IMR-90 (cell line): ENCODE data around the gene MED12. TPM values are rescaled to one million over a fixed set of nuclear protein-coding genes. Genes with fewer than 3 reads are reported as not detected.

ENCODE experiments used
- ATAC-seq: fragments of 200-7000 bp; cut with Tn5 transposase; 2 replicates; pipeline ENCODE4 v1.9.1; 2020; ENCODE audit warnings: low read depth, mild to moderate bottlenecking, moderate library complexity
- BruUV-seq: library from RNA; stranded (reverse); fragments of 400-500 nt; replicated peaks from 2 replicates; lab custom pipeline; 2021; lab: Mats Ljungman, UMichigan
- CTCF ChIA-PET: fragments of 300-600 bp; formaldehyde crosslinking; extraction: SDS; loops from one replicate; lab custom pipeline; 2021; ENCODE audit warnings: antibody characterized with exemption; lab: Yijun Ruan, JAX
- POLR2A ChIA-PET: fragments of 300-600 bp; sonication (Branson Sonifier 250); formaldehyde crosslinking; loops from one replicate; lab custom pipeline; 2022; ENCODE audit warnings: antibody characterized with exemption; ENCODE audit not compliant: unreplicated experiment; lab: Charles Lee
- DNase-seq: peaks from one replicate; pipeline ENCODE4 v3.0.0; 2013
- H2AFZ ChIP-seq: replicated peaks from 2 replicates; pipeline ENCODE3; 2013; ENCODE audit warnings: low read length, mild to moderate bottlenecking; ENCODE audit not compliant: poor library complexity
- H2AK5ac ChIP-seq: 2 replicates; pipeline ENCODE4 v1.6.1; 2013; ENCODE audit warnings: low read depth, low read length, inconsistent platforms
- H2AK9ac ChIP-seq: replicated peaks from 2 replicates; pipeline ENCODE3; 2013; ENCODE audit warnings: mild to moderate bottlenecking, low read depth, low read length, moderate library complexity; ENCODE audit not compliant: poor library complexity
- H2BK120ac ChIP-seq: 2 replicates; pipeline ENCODE4 v1.6.1; 2013; ENCODE audit warnings: low read depth, low read length, inconsistent platforms
- H2BK15ac ChIP-seq: 3 replicates; pipeline ENCODE4 v1.6.1; 2013; ENCODE audit warnings: low read depth, low read length, inconsistent platforms
- H2BK20ac ChIP-seq: 2 replicates; pipeline ENCODE4 v1.6.1; 2013; ENCODE audit warnings: low read depth, mild to moderate bottlenecking, inconsistent platforms, low read length, moderate library complexity
- H2BK5ac ChIP-seq: 2 replicates; pipeline ENCODE4 v1.6.1; 2013; ENCODE audit warnings: mild to moderate bottlenecking, low read depth, low read length, inconsistent platforms; ENCODE audit not compliant: poor library complexity, severe bottlenecking
- H3K14ac ChIP-seq: replicated peaks from 2 replicates; pipeline ENCODE4 v1.6.1; 2013; ENCODE audit warnings: low read depth, low read length, inconsistent platforms
- H3K18ac ChIP-seq: 2 replicates; pipeline ENCODE4 v1.6.1; 2013; ENCODE audit warnings: low read depth, low read length, control low read depth
- H3K23ac ChIP-seq: 2 replicates; pipeline ENCODE4 v1.6.1; 2013; ENCODE audit warnings: low read depth, low read length, inconsistent platforms
- H3K27ac ChIP-seq: 2 replicates; pipeline ENCODE4 v1.5.1; 2013; ENCODE audit warnings: mild to moderate bottlenecking, control low read depth, low read length; ENCODE audit not compliant: insufficient read depth
- H3K27me3 ChIP-seq: 2 replicates; pipeline ENCODE4 v1.6.1; 2013; ENCODE audit warnings: low read length; ENCODE audit not compliant: control insufficient read depth, insufficient read depth
- H3K36me3 ChIP-seq: 2 replicates; pipeline ENCODE4 v1.6.1; 2013; ENCODE audit warnings: low read length, mixed read lengths; ENCODE audit not compliant: control insufficient read depth, insufficient read depth
- H3K4ac ChIP-seq: 2 replicates; pipeline ENCODE4 v1.6.1; 2013; ENCODE audit warnings: low read depth, low read length, inconsistent platforms
- H3K4me1 ChIP-seq: 2 replicates; pipeline ENCODE4 v1.6.1; 2013; ENCODE audit warnings: low read length, mixed read lengths; ENCODE audit not compliant: control insufficient read depth, insufficient read depth
- H3K4me2 ChIP-seq: 2 replicates; pipeline ENCODE4 v1.6.1; 2013; ENCODE audit warnings: low read depth, mild to moderate bottlenecking, control low read depth, low read length, moderate library complexity
- H3K4me3 ChIP-seq: 2 replicates; pipeline ENCODE4 v1.5.1; 2013; ENCODE audit warnings: low read depth, mild to moderate bottlenecking, control low read depth, low read length, moderate library complexity; ENCODE audit not compliant: insufficient read depth
- H3K56ac ChIP-seq: 2 replicates; pipeline ENCODE4 v1.6.1; 2013; ENCODE audit warnings: low read length, inconsistent platforms; ENCODE audit not compliant: insufficient read depth; ENCODE audit errors: extremely low read depth
- H3K79me1 ChIP-seq, 2 experiments: 2 replicates each; pipeline ENCODE4 v1.6.1; 2013; ENCODE audit warnings: low read length in 2 of 2, inconsistent platforms in 1 of 2, low read depth in 1 of 2
- H3K9ac ChIP-seq: 2 replicates; pipeline ENCODE4 v1.6.1; 2013; ENCODE audit warnings: low read depth, low read length, control low read depth
- H3K9me1 ChIP-seq: 2 replicates; pipeline ENCODE4 v1.6.1; 2013; ENCODE audit warnings: low read length, inconsistent platforms; ENCODE audit not compliant: insufficient read depth
- H3K9me3 ChIP-seq: 2 replicates; pipeline ENCODE4 v1.6.1; 2013; ENCODE audit warnings: low read length; ENCODE audit not compliant: control insufficient read depth, insufficient read depth
- H4K20me1 ChIP-seq: 2 replicates; pipeline ENCODE4 v1.6.1; 2013; ENCODE audit warnings: low read length, inconsistent platforms; ENCODE audit not compliant: insufficient read depth
- H4K5ac ChIP-seq: 2 replicates; pipeline ENCODE4 v1.6.1; 2013; ENCODE audit warnings: mild to moderate bottlenecking, low read depth, low read length, control low read depth
- H4K8ac ChIP-seq, 2 experiments: 2 replicates each; pipeline ENCODE4 v1.6.1; 2013; ENCODE audit warnings: low read depth in 2 of 2, low read length in 2 of 2, control low read depth in 1 of 2, inconsistent platforms in 1 of 2
- H4K91ac ChIP-seq: 2 replicates; pipeline ENCODE4 v1.6.1; 2013; ENCODE audit warnings: low read depth, low read length, inconsistent platforms; ENCODE audit not compliant: insufficient read depth
- BHLHE40 ChIP-seq: fragments of 150-350 bp; IDR thresholded peaks from 2 replicates; pipeline ENCODE4 v1.6.1; 2016; ENCODE audit warnings: mild to moderate bottlenecking, low read depth, low read length
- CEBPB ChIP-seq: IDR thresholded peaks from 2 replicates; pipeline ENCODE4 v1.6.1; 2012; ENCODE audit warnings: low read depth, low read length, improper control_type of control experiment
- CHD1 ChIP-seq: IDR thresholded peaks from 2 replicates; pipeline ENCODE4 v1.6.1; 2012; ENCODE audit warnings: low read depth, low read length, improper control_type of control experiment
- FOS ChIP-seq: fragments of 150-350 bp; IDR thresholded peaks from 2 replicates; pipeline ENCODE4 v1.6.1; 2016; ENCODE audit warnings: low read depth, low read length
- MAFK ChIP-seq: IDR thresholded peaks from 2 replicates; pipeline ENCODE4 v1.6.1; 2012; ENCODE audit warnings: low read depth, low read length, improper control_type of control experiment
- WGBS, 2 experiments: methylation state at CpG; one replicate each; pipeline versions ENCODE4 v1.1.5 to v1.1.7; 2013; ENCODE audit warnings: missing lambda C conversion rate in 2 of 2; ENCODE audit not compliant: insufficient read length in 1 of 2; ENCODE audit errors: extremely low coverage in 2 of 2; 5-methylcytosine and 5-hydroxymethylcytosine counted together
- dilution Hi-C: fragments of 300-500 bp; cut with HindIII; formaldehyde crosslinking; loops from one replicate; pipeline ENCODE4 v1.14.3; 2018; ENCODE audit warnings: low sequenced_read_pairs; ENCODE audit not compliant: unreplicated experiment
- in situ Hi-C: fragments of 300-500 bp; cut with MboI; formaldehyde crosslinking; loops from 3 replicates; pipeline ENCODE4 v1.14.3; 2019; ENCODE audit warnings: low sequenced_read_pairs, inconsistent platforms, mixed read lengths
- intact Hi-C: fragments of 100-400 bp; cut with micrococcal nuclease; formaldehyde crosslinking; loops from 2 replicates; pipeline ENCODE4 v1.10.0; 2022
- polyA plus RNA-seq, 3 experiments: library from polyadenylated mRNA; depleted of rRNA; stranded (reverse); fragments of >200 nt; gene quantifications; 2 replicates each; pipeline ENCODE4 v1.2.3, GENCODE V29; 2012; ENCODE audit warnings: low replicate concordance in 1 of 3
- total RNA-seq: library from RNA; depleted of rRNA; stranded (reverse); fragments of >200 nt; gene quantifications from 2 replicates; pipeline ENCODE4 v1.2.3, GENCODE V29; 2012
- TF ChIP-seq, protein P1 (sequence below): fragments of 150-350 bp; IDR thresholded peaks from 2 replicates; pipeline ENCODE4 v1.6.1; 2017; ENCODE audit warnings: mild to moderate bottlenecking, antibody characterized with exemption, low read length, low read depth
- TF ChIP-seq, protein P2 (sequence below): conservative IDR thresholded peaks from 2 replicates; pipeline ENCODE4 v1.5.1; 2012; ENCODE audit warnings: mild to moderate bottlenecking, low read depth, low read length, improper control_type of control experiment

The MED12 gene
- total and polyA plus RNA-seq, 2 of the 4 experiments (the other 2 are of a cell fraction) = 9.1 to 19.8 TPM

DNA sequence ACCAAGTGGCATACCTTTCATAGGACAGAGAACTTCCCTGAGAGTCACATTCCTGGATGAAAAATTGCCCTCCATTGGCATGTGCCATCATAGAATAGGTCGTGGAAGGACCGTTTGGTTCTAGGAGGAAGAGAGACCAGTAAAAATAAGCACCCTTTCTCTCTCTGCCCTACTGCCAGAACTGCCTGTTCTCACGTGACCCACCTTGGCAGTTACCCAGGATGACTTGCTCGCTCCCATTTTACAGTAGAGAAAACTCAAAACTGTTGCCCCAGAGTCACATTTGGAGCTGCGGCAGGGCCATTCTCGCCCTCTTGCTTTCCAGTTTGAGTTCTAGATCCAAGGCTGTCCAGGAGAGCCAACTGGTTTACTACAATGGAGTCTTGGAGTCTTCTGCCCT is 25.1 kb downstream of the MED12 start:
- H3K4ac ChIP-seq = no peak overlapping the region
- no peak overlapping the region for H4K5ac ChIP-seq
- H3K27me3 ChIP-seq = peaks cover 2% of the 10 kb centered on the region; the same call in 1 of the 2 replicates
- peaks cover 14% of the 10 kb centered on the region for H3K36me3 ChIP-seq
- no peak overlapping the region for H2BK120ac ChIP-seq
- 40% methylated on average over 1 of the region's 6 CpGs; no CpG with 5 or more reads in 1 of the 2 experiments for WGBS, 2 experiments
- no peak overlapping the region for H2AK9ac ChIP-seq
- H3K14ac ChIP-seq = no peak overlapping the region
- H3K4me1 ChIP-seq = peaks cover 2% of the 10 kb centered on the region; the same call in 1 of the 2 replicates
- dilution Hi-C loops = no loop called here
- no peak overlapping the region for H2AFZ ChIP-seq
- H3K9ac ChIP-seq = no peak overlapping the region
- in situ Hi-C loops = no loop called here
- no peak overlapping the region for H3K56ac ChIP-seq
- H3K9me3 ChIP-seq = no peaks in the 10 kb centered on the region
- TF ChIP-seq, protein P1, sequence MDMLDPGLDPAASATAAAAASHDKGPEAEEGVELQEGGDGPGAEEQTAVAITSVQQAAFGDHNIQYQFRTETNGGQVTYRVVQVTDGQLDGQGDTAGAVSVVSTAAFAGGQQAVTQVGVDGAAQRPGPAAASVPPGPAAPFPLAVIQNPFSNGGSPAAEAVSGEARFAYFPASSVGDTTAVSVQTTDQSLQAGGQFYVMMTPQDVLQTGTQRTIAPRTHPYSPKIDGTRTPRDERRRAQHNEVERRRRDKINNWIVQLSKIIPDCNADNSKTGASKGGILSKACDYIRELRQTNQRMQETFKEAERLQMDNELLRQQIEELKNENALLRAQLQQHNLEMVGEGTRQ = peak; percentile 48; the same call in 1 of the 2 replicates
- no peak for TF ChIP-seq CHD1
- no peak for TF ChIP-seq FOS
- TF ChIP-seq, protein P2, sequence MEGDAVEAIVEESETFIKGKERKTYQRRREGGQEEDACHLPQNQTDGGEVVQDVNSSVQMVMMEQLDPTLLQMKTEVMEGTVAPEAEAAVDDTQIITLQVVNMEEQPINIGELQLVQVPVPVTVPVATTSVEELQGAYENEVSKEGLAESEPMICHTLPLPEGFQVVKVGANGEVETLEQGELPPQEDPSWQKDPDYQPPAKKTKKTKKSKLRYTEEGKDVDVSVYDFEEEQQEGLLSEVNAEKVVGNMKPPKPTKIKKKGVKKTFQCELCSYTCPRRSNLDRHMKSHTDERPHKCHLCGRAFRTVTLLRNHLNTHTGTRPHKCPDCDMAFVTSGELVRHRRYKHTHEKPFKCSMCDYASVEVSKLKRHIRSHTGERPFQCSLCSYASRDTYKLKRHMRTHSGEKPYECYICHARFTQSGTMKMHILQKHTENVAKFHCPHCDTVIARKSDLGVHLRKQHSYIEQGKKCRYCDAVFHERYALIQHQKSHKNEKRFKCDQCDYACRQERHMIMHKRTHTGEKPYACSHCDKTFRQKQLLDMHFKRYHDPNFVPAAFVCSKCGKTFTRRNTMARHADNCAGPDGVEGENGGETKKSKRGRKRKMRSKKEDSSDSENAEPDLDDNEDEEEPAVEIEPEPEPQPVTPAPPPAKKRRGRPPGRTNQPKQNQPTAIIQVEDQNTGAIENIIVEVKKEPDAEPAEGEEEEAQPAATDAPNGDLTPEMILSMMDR = no peak
- no peak for TF ChIP-seq MAFK
- no peak for TF ChIP-seq CEBPB
- peak; percentile 32; the same call in 1 of the 2 replicates for TF ChIP-seq BHLHE40
- no peak overlapping the region for H2BK15ac ChIP-seq
- H4K20me1 ChIP-seq = no peaks in the 10 kb centered on the region
- no peak overlapping the region for H4K91ac ChIP-seq
- H3K4me2 ChIP-seq = no peak overlapping the region
- intact Hi-C loops = no loop called here
- H2BK5ac ChIP-seq = no peak overlapping the region
- H2AK5ac ChIP-seq = no peak overlapping the region
- no peak overlapping the region for H3K18ac ChIP-seq
- H4K8ac ChIP-seq = no peak overlapping the region
- H3K9me1 ChIP-seq = peaks cover 3% of the 10 kb centered on the region; the same call in 1 of the 2 replicates
- ATAC-seq (no peak), DNase-seq (peak; percentile 41)
- no peak overlapping the region for H3K23ac ChIP-seq
- ChIA-PET POLR2A (no interaction called here), CTCF (no interaction called here)
- no peak overlapping the region for H2BK20ac ChIP-seq
- no peak overlapping the region for H3K4me3 ChIP-seq
- no peaks in the 10 kb centered on the region for H3K79me1 ChIP-seq
- H3K27ac ChIP-seq = no peak overlapping the region
- TSS peak; percentile 46 for BruUV-seq
